Tracheal epithelial cell (primary cell): ENCODE results near the gene TSPAN10. TPM values are rescaled to one million over a fixed set of nuclear protein-coding genes. Genes with fewer than 3 reads are reported as not detected.

Experiments used
- total RNA-seq: library from RNA; depleted of rRNA; stranded (reverse); fragments of >200 nt; gene quantifications from 2 replicates; pipeline ENCODE4 v1.2.1, GENCODE V29; 2014

Gene TSPAN10
- 0.21 and 0.48 TPM in 2 replicates for total RNA-seq

GRCh38 chr17:81636505-81637288, at the start of gene TSPAN10, which contains the start of gene NPLOC4:
TSS of gene TSPAN10 (plus strand) at chr17:81637196. CDS start at chr17:81642413, 5,217 bp downstream.
TSS of gene NPLOC4 (minus strand) at chr17:81637112. CDS start at chr17:81636930, 182 bp downstream.

GRCh38 chr17:81656118-81656743, 19.2 kb downstream of the TSPAN10 start, which contains the start of gene PDE6G:
TSS of gene PDE6G (minus strand) at chr17:81656542. CDS start at chr17:81653305, 3,237 bp downstream.

GRCh38 chr17:81666342-81667191, 29.6 kb downstream of the TSPAN10 start, which contains the start of the genes CCDC137 and OXLD1:
TSS of gene CCDC137 (plus strand) at chr17:81666737. CDS start at chr17:81666767, 30 bp downstream.
TSS of gene OXLD1 (minus strand) at chr17:81666605. CDS start at chr17:81666577, 28 bp downstream.

GRCh38 chr17:81683584-81684441, 46.8 kb downstream of the TSPAN10 start, which contains the start of the genes ARL16 and HGS:
TSS of gene ARL16 (minus strand) at chr17:81683797. CDS start at chr17:81683753, 44 bp downstream.
TSS of gene HGS (plus strand) at chr17:81684011. CDS start at chr17:81684067, 56 bp downstream.

Other genes starting within 250 kb of the TSPAN10 start
- 1.5 and 1.7 TPM in 2 replicates for gene BAHCC1, start 241.7 kb upstream of the TSPAN10 start, total RNA-seq
- gene ACTG1, start 124.4 kb upstream of the TSPAN10 start, total RNA-seq = 1,714 and 6,233 TPM in 2 replicates
- under 0.01 and 1.9 TPM in 2 replicates for gene FSCN2, start 108.8 kb upstream of the TSPAN10 start, total RNA-seq
- 15.1 and 22.9 TPM in 2 replicates for gene FAAP100, start 84.8 kb upstream of the TSPAN10 start, total RNA-seq
- gene NPLOC4, start 84 bp upstream of the TSPAN10 start, total RNA-seq = 44.3 and 48.9 TPM in 2 replicates
- gene PDE6G, start 19.3 kb downstream of the TSPAN10 start, total RNA-seq = 0.72 TPM in 1 of 2 replicates, not detected in the other
- gene OXLD1, start 29.4 kb downstream of the TSPAN10 start, total RNA-seq = 57.8 and 61.0 TPM in 2 replicates
- gene CCDC137, start 29.5 kb downstream of the TSPAN10 start, total RNA-seq = 5.8 and 8.7 TPM in 2 replicates
- gene ARL16, start 46.6 kb downstream of the TSPAN10 start, total RNA-seq = 21.7 and 27.2 TPM in 2 replicates
- gene HGS, start 46.8 kb downstream of the TSPAN10 start, total RNA-seq = 91.4 and 114 TPM in 2 replicates
- 6.3 and 9.8 TPM in 2 replicates for gene MRPL12, start 66.2 kb downstream of the TSPAN10 start, total RNA-seq
- gene SLC25A10, start 75.1 kb downstream of the TSPAN10 start, total RNA-seq = 27.9 and 34.5 TPM in 2 replicates
- gene GCGR, start 167.0 kb downstream of the TSPAN10 start, total RNA-seq = not detected in 2 replicates
- gene MCRIP1, start 196.1 kb downstream of the TSPAN10 start, total RNA-seq = 31.5 and 63.1 TPM in 2 replicates
- gene PPP1R27, start 197.9 kb downstream of the TSPAN10 start, total RNA-seq = not detected in 2 replicates
- gene P4HB, start 223.3 kb downstream of the TSPAN10 start, total RNA-seq = 624 and 855 TPM in 2 replicates
- 124 and 148 TPM in 2 replicates for gene ARHGDIA, start 234.1 kb downstream of the TSPAN10 start, total RNA-seq